Measurements from ENCODE around the gene MED27. TPM values are rescaled to one million over a fixed set of nuclear protein-coding genes. Genes with fewer than 3 reads are reported as not detected.

MED27 gene
- total and polyA plus RNA-seq, 2 experiments from 2014 or later: 21.4 to 41.1 TPM

GRCh38 chr9:131811405-131811804 lies 268.3 kb downstream of the MED27 start:
- H3K27me3 ChIP-seq (replicated peaks; ENCODE audit: insufficient read depth): peaks cover 50% of the 10 kb centered on the region
- in situ Hi-C loops (cut with MboI): no loop called here
- no peak overlapping the region for H3K4me2 ChIP-seq (ENCODE audit: unreplicated experiment)
- TF ChIP-seq EZH2phosphoT487 (IDR thresholded peaks at IDR 0.05; ENCODE audit: insufficient read depth, low read depth) (no peak), EZH2 (IDR thresholded peaks at IDR 0.05; ENCODE audit: insufficient read depth, poor library complexity, severe bottlenecking) (no peak)
- H3K9me2 ChIP-seq (ENCODE audit: insufficient read depth): no peaks in the 10 kb centered on the region
- DNase-seq: no peak
- H3K9ac ChIP-seq: no peak overlapping the region
- no peak overlapping the region for H3K27ac ChIP-seq
- WGBS, 2 experiments (ENCODE audit: low coverage in 1 of 2, low lambda C conversion rate in 2 of 2, missing lambda C conversion rate in 2 of 2): 86% methylated on average over 11 of the region's 11 CpGs
- H3K36me3 ChIP-seq (ENCODE audit: low read depth): no peaks in the 10 kb centered on the region
- H3K9me3 ChIP-seq (ENCODE audit: low read depth): no peaks in the 10 kb centered on the region
- no peaks in the 10 kb centered on the region for H4K20me1 ChIP-seq (ENCODE audit: insufficient read depth)
- H3K4me1 ChIP-seq (ENCODE audit: insufficient read depth): no peaks in the 10 kb centered on the region
- no peak overlapping the region for H3K4me3 ChIP-seq
- H2AFZ ChIP-seq: no peak overlapping the region
- no peaks in the 10 kb centered on the region for H3F3A ChIP-seq (ENCODE audit: insufficient read depth)
- no peaks in the 10 kb centered on the region for H3K79me2 ChIP-seq (ENCODE audit: insufficient read depth)

- TF ChIP-seq EZH2 (IDR thresholded peaks at IDR 0.05; ENCODE audit: insufficient read depth, poor library complexity, severe bottlenecking) (no peak), EZH2phosphoT487 (IDR thresholded peaks at IDR 0.05; ENCODE audit: insufficient read depth, low read depth) (no peak)
- Histone ChIP-seq H3K4me3 (no peak overlapping the region), H3K27ac (no peak overlapping the region), H3K4me2 (ENCODE audit: unreplicated experiment) (no peak overlapping the region), H4K20me1 (ENCODE audit: insufficient read depth) (no peaks in the 10 kb centered on the region), H3K9me3 (ENCODE audit: low read depth) (no peaks in the 10 kb centered on the region), H3K36me3 (ENCODE audit: low read depth) (no peaks in the 10 kb centered on the region), H2AFZ (no peak overlapping the region), H3F3A (ENCODE audit: insufficient read depth) (no peaks in the 10 kb centered on the region), H3K9me2 (ENCODE audit: insufficient read depth) (no peaks in the 10 kb centered on the region), H3K9ac (no peak overlapping the region), H3K4me1 (ENCODE audit: insufficient read depth) (no peaks in the 10 kb centered on the region), H3K27me3 (replicated peaks; ENCODE audit: insufficient read depth) (peaks cover 49% of the 10 kb centered on the region), H3K79me2 (ENCODE audit: insufficient read depth) (no peaks in the 10 kb centered on the region)
- DNase-seq: no peak
- 18 to 21% methylated on average over 17 to 23 of the region's 23 CpGs for WGBS, 2 experiments (ENCODE audit: low coverage in 1 of 2, low lambda C conversion rate in 2 of 2, missing lambda C conversion rate in 2 of 2)
- in situ Hi-C loops (cut with MboI): no loop called here
Observed at GRCh38 chr9:131810351-131811170, 269.1 kb downstream of the MED27 start.

Other genes starting within 250 kb of the MED27 start
- 1.5 and 2.5 TPM in 2 replicates for gene NTNG2, start 82.2 kb upstream of the MED27 start, total RNA-seq (2014; rRNA removed; shearing (Covaris generic))
- gene NTNG2, start 82.2 kb upstream of the MED27 start, polyA plus RNA-seq (2016; fragmentation: Nextera tagmentation; extraction: Ambion mirVana): 0.11 and 0.13 TPM in 2 replicates